ENCODE data around the gene IL1R2.

- TF ChIP-seq TP53 (CRISPR knock-in tag; IDR thresholded peaks at IDR 0.05) (no peak), CTCF (IDR thresholded peaks at IDR 0.05) (no peak), CBX8 (IDR thresholded peaks at IDR 0.05) (no peak), BHLHE40 (IDR thresholded peaks at IDR 0.05; ENCODE audit: low read depth, low read length) (no peak), POLR2A (IDR thresholded peaks at IDR 0.05; ENCODE audit: low read length) (no peak), MAX (IDR thresholded peaks at IDR 0.05) (no peak), RFX5 (IDR thresholded peaks at IDR 0.05) (no peak), ZNF302 (CRISPR knock-in tag; IDR thresholded peaks at IDR 0.05) (no peak), JUN (IDR thresholded peaks at IDR 0.05) (no peak), KDM1A (IDR thresholded peaks at IDR 0.05; ENCODE audit: low read depth) (no peak), HES2 (IDR thresholded peaks at IDR 0.05) (no peak), MAZ (IDR thresholded peaks at IDR 0.05; ENCODE audit: borderline replicate concordance, low read depth, low read length) (no peak), EP300 (IDR thresholded peaks at IDR 0.05) (no peak), EHMT2 (IDR thresholded peaks at IDR 0.05; ENCODE audit: low read depth) (no peak)
Observed at GRCh38 chr2:101981066-101981465, 10.7 kb upstream of the IL1R2 start.
